SHP77 treated with DMSO at 0.1 percent for 48 hours (cell line): Measurements from ENCODE around the gene AEN.

Experiments
- DNase-seq: peaks from one replicate; lab custom pipeline; 2025; lab: John Stamatoyannopoulos, UW

Gene AEN

GRCh38 chr15:88649753-88650551 lies 28.8 kb downstream of the AEN start:
- DNase-seq, result no peak

- DNase-seq, result no peak
Measured at GRCh38 chr15:88650556-88650955, 29.4 kb downstream of the AEN start.

- DNase-seq, result no peak
Measured at GRCh38 chr15:88651136-88651732, 30.1 kb downstream of the AEN start.

- DNase-seq, result no peak
Measured at GRCh38 chr15:88651971-88652370, 30.8 kb downstream of the AEN start.

- no peak for DNase-seq
Measured at GRCh38 chr15:88652456-88653199, 31.5 kb downstream of the AEN start.

- DNase-seq, result no peak
Measured at GRCh38 chr15:88653200-88654064, 32.3 kb downstream of the AEN start.

GRCh38 chr15:88654430-88655102 lies 33.4 kb downstream of the AEN start:
- DNase-seq, result no peak

- no peak for DNase-seq
Measured at GRCh38 chr15:88655103-88655553, 34.0 kb downstream of the AEN start.

GRCh38 chr15:88655800-88656488 lies 34.8 kb downstream of the AEN start:
- DNase-seq, result no peak

- no peak for DNase-seq
Measured at GRCh38 chr15:88656760-88657221, 35.7 kb downstream of the AEN start.

GRCh38 chr15:88657326-88658069 lies 36.4 kb downstream of the AEN start:
- no peak for DNase-seq

- DNase-seq, result no peak
Measured at GRCh38 chr15:88658070-88658965, 37.2 kb downstream of the AEN start.

- DNase-seq, result no peak
Measured at GRCh38 chr15:88658972-88659931, 38.1 kb downstream of the AEN start.

GRCh38 chr15:88661041-88661700 lies 40.0 kb downstream of the AEN start:
- no peak for DNase-seq

- DNase-seq, result no peak
Measured at GRCh38 chr15:88661761-88662556, 40.8 kb downstream of the AEN start.

GRCh38 chr15:88663141-88663621 lies 42.0 kb downstream of the AEN start:
- no peak for DNase-seq
